Lower leg skin (tissue), 3 donors: Measurements from ENCODE around the gene CSNK1D.

ENCODE experiments used
- POLR2A ChIP-seq, 2 donors: fragments of 450-650 bp; IDR thresholded peaks; one replicate each; pipeline ENCODE4 v1.6.1; 2016 to 2017; ENCODE audit warnings: antibody characterized with exemption in 2 of 2, mild to moderate bottlenecking in 1 of 2, moderate library complexity in 1 of 2
- TF ChIP-seq, protein P1 (sequence below), 3 donors: fragments of 450-650 bp; IDR thresholded peaks; one replicate each; pipeline ENCODE4 v1.5.1; 2016; ENCODE audit warnings: antibody characterized with exemption in 3 of 3, mild to moderate bottlenecking in 3 of 3, moderate library complexity in 2 of 3

- TF ChIP-seq, protein P1, sequence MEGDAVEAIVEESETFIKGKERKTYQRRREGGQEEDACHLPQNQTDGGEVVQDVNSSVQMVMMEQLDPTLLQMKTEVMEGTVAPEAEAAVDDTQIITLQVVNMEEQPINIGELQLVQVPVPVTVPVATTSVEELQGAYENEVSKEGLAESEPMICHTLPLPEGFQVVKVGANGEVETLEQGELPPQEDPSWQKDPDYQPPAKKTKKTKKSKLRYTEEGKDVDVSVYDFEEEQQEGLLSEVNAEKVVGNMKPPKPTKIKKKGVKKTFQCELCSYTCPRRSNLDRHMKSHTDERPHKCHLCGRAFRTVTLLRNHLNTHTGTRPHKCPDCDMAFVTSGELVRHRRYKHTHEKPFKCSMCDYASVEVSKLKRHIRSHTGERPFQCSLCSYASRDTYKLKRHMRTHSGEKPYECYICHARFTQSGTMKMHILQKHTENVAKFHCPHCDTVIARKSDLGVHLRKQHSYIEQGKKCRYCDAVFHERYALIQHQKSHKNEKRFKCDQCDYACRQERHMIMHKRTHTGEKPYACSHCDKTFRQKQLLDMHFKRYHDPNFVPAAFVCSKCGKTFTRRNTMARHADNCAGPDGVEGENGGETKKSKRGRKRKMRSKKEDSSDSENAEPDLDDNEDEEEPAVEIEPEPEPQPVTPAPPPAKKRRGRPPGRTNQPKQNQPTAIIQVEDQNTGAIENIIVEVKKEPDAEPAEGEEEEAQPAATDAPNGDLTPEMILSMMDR (IDR thresholded peaks at IDR 0.05), result no peak
- TF ChIP-seq POLR2A (IDR thresholded peaks at IDR 0.05), result no peak
These were observed 16.0 kb downstream of the CSNK1D start for GRCh38 chr17:82257473-82257872.
